Measurements from ENCODE around the gene UNCX. TPM values are rescaled to one million over a fixed set of nuclear protein-coding genes. Genes with fewer than 3 reads are reported as not detected.
"Not testable (repeated sequence)": the region's sequence is repeated elsewhere in the genome, so short reads cannot be mapped to it uniquely, and the experiment has no call there.

UNCX gene
- total RNA-seq, 1 experiment from 2014 or later: not detected

GRCh38 chr7:1255080-1255816, 22.6 kb downstream of the UNCX start:
- DNase-seq (ENCODE audit: extremely low read depth, low read depth): no peak

GRCh38 chr7:1255817-1256340, 23.2 kb downstream of the UNCX start:
- DNase-seq (ENCODE audit: extremely low read depth, low read depth): no peak

GRCh38 chr7:1256621-1257020, 23.9 kb downstream of the UNCX start:
- DNase-seq (ENCODE audit: extremely low read depth, low read depth): no peak

GRCh38 chr7:1257221-1257620, 24.5 kb downstream of the UNCX start:
- no peak for DNase-seq (ENCODE audit: extremely low read depth, low read depth)

- no peak for DNase-seq (ENCODE audit: extremely low read depth, low read depth)
Measured at GRCh38 chr7:1257863-1258262, 25.2 kb downstream of the UNCX start.

- no peak for DNase-seq (ENCODE audit: extremely low read depth, low read depth)
Measured at GRCh38 chr7:1259621-1260243, 27.1 kb downstream of the UNCX start.

- DNase-seq (ENCODE audit: extremely low read depth, low read depth): no peak
Measured at GRCh38 chr7:1260244-1260635, 27.6 kb downstream of the UNCX start.

GRCh38 chr7:1261036-1261435, 28.4 kb downstream of the UNCX start:
- not testable (repeated sequence) for DNase-seq (ENCODE audit: extremely low read depth, low read depth)

- no peak for DNase-seq (ENCODE audit: extremely low read depth, low read depth)
Measured at GRCh38 chr7:1262441-1262840, 29.8 kb downstream of the UNCX start.

GRCh38 chr7:1263391-1263951, 30.8 kb downstream of the UNCX start:
- no peak for DNase-seq (ENCODE audit: extremely low read depth, low read depth)

- no peak for DNase-seq (ENCODE audit: extremely low read depth, low read depth)
Measured at GRCh38 chr7:1264345-1265280, 31.9 kb downstream of the UNCX start.

- DNase-seq (ENCODE audit: extremely low read depth, low read depth): no peak
Measured at GRCh38 chr7:1267016-1267900, 34.6 kb downstream of the UNCX start.

GRCh38 chr7:1268076-1268815, 35.6 kb downstream of the UNCX start:
- no peak for DNase-seq (ENCODE audit: extremely low read depth, low read depth)

- DNase-seq (ENCODE audit: extremely low read depth, low read depth): no peak
Measured at GRCh38 chr7:1268866-1269265, 36.2 kb downstream of the UNCX start.

GRCh38 chr7:1269336-1269890, 36.7 kb downstream of the UNCX start:
- no peak for DNase-seq (ENCODE audit: extremely low read depth, low read depth)

GRCh38 chr7:1270181-1270580, 37.5 kb downstream of the UNCX start:
- no peak for DNase-seq (ENCODE audit: extremely low read depth, low read depth)

- DNase-seq (ENCODE audit: extremely low read depth, low read depth): no peak
Measured at GRCh38 chr7:1271046-1271445, 38.4 kb downstream of the UNCX start.

GRCh38 chr7:1271656-1272055, 39.0 kb downstream of the UNCX start:
- no peak for DNase-seq (ENCODE audit: extremely low read depth, low read depth)

GRCh38 chr7:1272136-1272535, 39.5 kb downstream of the UNCX start:
- not testable (repeated sequence) for DNase-seq (ENCODE audit: extremely low read depth, low read depth)

All from NCI-H460 (cell line).